Measurements from ENCODE around the gene ADIPOR2.

ADIPOR2 gene

DNA sequence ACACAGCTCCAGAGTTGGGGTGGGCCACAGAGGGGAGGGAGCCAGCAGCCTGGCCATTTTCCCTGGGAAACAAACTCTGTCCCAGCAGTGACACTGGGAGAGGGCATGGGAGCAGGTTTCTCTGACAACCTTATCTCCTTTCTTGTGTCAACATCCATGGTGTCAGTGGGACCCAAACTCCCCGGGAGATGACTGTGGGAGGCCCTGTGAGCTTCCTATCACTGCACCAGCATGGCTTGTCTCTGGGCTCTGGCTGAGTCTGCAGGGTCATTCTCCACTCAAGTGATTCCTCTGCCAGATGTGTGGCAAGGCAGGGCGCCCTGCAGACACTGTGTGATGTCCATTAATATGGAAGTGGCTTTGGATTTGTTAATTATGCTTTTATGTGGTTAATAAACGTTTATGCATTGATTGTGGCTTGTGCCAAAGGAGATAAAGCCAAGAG lies 139.6 kb downstream of the ADIPOR2 start:
- DNase-seq (ENCODE audit: low spot score) = no peak

DNA sequence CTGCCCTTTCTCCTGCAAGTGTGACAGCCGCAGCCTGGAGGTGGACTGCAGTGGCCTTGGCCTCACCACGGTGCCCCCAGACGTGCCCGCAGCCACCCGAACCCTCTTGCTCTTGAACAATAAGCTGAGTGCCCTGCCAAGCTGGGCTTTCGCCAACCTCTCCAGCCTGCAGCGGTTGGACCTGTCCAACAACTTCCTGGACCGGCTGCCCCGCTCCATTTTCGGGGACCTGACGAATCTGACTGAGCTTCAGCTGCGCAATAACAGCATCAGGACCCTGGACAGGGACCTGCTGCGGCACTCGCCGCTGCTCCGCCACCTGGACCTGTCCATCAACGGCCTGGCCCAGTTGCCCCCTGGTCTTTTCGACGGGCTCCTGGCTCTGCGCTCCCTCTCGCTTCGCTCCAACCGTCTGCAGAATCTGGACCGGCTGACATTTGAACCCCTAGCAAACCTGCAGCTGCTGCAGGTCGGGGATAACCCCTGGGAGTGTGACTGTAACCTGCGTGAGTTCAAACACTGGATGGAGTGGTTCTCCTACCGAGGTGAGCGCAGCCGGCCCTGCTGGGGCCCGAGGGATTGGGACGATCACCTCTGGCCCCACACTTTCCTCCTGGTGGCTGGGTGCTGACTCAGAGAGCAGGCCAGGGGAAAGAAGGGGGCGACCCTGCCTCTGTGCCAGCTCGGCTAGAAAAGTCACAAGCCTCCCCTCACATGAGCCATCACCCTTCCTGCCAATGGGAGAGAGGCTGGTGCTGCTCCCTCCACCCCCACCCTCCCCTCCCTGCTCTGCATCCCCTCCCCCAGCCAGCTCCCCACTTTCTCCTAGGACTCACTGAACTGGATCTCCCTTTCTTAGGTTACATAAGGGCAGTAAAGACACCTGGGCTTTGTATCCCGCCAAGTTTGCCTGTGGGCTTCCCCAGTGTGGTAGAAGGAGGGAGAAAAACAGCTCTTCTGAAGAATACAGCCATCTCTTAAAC lies 140.4 kb downstream of the ADIPOR2 start:
- peak; percentile 83 for DNase-seq (ENCODE audit: low spot score)

- no peak for DNase-seq (ENCODE audit: low spot score)
Measured at GRCh38 chr12:1832801-1833595, 142.1 kb downstream of the ADIPOR2 start.

DNA sequence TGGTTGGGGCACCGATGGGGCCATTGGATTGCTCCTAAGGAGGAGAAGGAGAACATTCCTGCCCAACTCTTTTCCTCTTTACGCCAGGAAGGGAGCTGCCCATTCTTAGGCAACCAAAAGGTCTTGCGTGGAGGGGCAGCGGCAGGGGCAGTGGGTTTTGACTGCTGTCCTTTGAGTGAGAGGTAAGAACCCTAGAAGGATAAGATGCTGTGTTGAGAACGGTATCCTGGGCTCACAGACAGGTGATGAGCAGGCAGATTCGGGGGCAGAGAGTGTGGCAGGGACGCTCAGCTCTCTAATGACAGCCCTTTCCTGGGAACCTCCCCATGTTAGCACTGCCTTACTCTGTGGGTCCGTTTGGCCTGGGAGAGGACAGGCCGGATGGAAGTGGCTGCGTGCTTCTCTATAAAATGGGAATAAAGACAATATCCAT lies 142.7 kb downstream of the ADIPOR2 start:
- no peak for DNase-seq (ENCODE audit: low spot score)

DNA sequence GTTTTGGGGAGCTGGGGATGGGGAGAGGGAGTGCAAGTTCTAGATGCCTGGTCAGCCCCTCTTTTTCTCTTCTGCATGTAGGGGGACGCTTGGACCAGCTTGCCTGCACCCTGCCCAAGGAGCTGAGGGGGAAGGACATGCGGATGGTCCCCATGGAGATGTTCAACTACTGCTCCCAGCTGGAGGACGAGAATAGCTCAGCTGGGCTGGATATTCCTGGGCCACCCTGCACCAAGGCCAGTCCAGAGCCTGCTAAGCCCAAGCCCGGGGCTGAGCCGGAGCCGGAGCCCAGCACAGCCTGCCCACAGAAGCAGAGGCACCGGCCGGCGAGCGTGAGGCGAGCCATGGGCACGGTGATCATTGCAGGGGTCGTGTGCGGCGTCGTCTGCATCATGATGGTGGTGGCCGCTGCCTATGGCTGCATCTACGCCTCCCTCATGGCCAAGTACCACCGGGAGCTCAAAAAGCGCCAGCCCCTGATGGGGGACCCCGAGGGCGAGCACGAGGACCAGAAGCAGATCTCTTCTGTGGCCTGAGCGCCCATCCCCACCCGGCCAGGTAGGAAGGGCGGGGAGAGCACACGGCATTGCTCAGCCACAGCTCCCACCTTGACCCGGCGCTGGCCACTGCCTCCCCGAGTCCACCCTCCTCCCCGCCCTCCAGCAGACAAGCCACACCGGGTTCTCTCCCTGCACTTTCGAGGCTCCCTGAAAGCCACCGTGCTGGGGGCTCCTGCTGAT lies 143.5 kb downstream of the ADIPOR2 start:
- DNase-seq (ENCODE audit: low spot score) = no peak

GRCh38 chr12:1835211-1836131 lies 144.6 kb downstream of the ADIPOR2 start:
- DNase-seq (ENCODE audit: low spot score) = no peak

DNA sequence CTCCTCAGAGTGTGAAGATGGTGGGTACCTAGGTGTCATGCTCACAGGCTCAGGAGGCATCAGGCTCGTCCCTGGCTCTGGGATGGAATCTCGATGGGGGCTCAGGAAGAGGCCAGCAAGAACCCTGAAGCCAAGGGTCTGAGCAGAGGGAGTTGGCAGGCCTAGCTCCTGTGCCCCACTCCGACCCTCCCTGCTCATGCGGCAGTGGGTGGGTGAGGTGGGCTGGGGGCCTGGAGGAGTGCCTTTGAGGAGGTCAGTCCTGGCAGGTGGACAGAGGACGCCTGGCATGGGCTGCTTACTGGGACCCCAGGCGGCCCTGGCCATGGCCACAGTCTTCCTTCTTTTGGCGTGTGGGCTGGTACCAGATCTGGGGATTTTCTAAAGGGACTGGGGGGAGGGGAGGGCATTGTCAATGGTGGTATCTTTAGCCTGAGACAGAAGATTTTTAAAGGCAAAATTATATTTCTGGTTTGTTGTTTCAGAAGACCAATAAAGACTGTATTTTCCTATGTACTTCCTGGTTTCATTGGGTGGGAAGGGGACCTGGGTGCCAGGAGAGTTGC lies 145.5 kb downstream of the ADIPOR2 start:
- DNase-seq (ENCODE audit: low spot score) = no peak

GRCh38 chr12:1836854-1837421 lies 146.1 kb downstream of the ADIPOR2 start:
- no peak for DNase-seq (ENCODE audit: low spot score)

DNA sequence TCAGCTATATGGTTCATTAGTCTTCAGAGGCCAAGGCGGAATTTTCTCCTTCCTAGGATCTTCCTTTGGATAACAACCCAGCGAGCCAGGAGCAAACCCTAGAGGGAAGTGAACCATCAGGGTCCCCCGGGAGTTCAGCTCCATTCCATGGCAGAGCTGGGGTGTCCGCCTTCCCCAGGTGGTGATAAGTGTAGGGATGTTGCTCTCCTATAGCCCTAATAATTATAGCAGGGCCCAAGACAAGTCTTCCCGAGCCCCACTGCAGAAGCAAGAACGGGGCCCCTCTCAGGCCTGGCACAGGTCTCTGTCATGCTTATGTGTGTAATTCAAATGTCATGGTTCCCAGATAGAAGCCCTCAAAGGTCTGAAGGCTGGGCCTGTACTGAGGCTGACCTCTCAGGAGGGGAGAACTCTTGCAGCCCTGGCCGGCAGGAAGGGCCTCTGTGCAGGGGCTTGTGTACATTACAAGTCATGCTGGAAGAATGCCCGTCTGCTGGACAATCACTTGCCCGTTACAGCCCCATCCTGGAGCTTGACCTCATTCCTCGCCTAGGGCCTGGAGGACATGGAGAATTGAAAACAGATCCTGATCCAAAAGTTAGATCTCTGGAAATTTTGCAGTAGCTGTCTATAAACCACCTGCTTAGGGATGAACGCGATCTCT lies 146.8 kb downstream of the ADIPOR2 start:
- peak; percentile 53 for DNase-seq (ENCODE audit: low spot score)

All from HuH-7 (cell line).